Activated CD4-positive, alpha-beta T cell treated with anti-CD3 and anti-CD28 coated beads, Interleukin-2, amount 50 U/mL, for 24 hours (primary cell): ENCODE data around the gene BEND6.

Source experiments
- DNase-seq, 2 donors: peaks; one replicate each; pipeline ENCODE4 v3.0.0-alpha.2; 2020; ENCODE audit warnings: low read depth in 1 of 2, low spot score in 1 of 2

BEND6 gene

GRCh38 chr6:56954403-56955170 lies at the start of gene BEND6:
Gene BEND6, plus strand, starts transcription at chr6:56955107. Its CDS starts 26,704 bp downstream, at chr6:56981811.
- no peak for DNase-seq

- DNase-seq: no peak
Observed at GRCh38 chr6:56905378-56905777, 49.5 kb upstream of the BEND6 start.

- DNase-seq: no peak
Observed at GRCh38 chr6:56906752-56907151, 48.2 kb upstream of the BEND6 start.

GRCh38 chr6:56909115-56909907 lies 45.6 kb upstream of the BEND6 start:
- DNase-seq: no peak

GRCh38 chr6:56911847-56912246 lies 43.1 kb upstream of the BEND6 start:
- DNase-seq: no peak

DNA sequence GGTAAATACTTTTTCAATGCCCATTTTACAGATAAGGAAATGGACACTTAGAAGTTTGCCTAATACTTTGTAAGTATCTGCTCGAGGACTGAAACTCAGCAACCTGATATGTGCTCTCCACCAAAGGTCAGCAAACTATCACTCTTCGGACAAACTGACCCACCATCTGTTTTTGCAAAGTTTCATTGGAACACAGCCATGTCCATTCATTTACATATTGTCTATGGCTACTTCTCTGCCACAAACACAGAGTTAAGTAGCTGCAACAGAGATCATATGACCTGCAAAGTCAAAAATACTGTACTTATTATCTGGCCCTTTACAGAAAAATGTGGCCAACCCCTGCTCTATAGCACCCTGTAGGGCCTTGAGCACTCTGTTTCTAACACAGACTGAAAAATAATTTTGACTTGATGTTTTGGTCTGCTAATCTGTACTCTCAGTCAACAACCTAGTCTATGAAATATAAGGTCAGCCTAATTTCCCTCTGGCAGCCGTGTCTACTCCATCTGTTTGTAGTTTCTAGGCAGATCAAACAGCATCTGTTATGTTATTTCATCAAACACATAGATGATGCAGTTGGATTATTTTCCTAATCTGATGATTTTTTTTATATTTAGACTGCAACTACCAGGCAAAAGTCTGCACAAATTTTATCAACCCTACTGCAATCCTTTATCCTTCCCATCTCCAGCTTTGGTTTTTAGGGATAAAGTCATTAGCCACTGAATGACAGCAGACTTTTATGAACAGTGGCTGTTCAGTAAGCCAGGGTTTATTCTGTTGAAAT lies 41.4 kb upstream of the BEND6 start:
- DNase-seq: no peak

DNA sequence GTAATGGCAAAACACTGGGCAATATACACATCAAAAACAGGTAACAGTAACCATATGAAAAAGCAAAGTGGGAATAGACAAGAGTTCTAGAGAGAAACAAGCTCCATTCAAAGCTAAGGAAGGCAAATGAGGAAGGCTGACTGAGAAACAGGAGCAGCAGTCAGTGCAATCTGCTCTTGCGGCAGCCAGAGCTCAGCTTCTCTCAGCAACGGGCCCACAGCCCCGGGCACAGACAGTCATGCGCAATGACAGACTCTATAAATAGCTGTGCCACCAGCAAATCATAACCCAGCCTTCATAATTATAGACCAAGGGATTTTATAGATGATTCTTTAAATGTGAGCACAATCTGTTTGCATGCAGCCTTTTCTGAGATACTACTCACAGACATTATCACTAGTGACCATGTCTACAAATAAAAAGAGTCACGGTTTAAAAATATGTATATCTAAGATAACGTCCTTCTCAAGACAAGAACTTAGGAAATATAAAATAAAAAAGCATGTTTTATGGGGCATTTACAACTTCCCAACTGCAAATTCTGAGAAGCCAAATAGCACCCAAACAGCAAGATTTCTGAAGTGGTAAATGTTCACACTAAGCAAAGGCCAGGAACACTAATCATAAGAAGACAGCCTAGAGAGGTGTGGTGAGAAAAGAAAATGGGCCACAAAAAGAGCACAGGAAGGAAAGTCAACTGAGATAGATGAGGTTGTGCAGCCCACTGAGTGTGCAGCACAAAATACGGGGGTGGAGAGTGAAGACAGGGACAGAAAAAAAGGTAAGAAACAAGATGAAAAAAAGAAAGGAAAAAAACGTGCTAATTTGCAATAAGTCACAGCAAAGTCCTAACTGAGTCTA lies 39.9 kb upstream of the BEND6 start:
- DNase-seq: no peak

DNA sequence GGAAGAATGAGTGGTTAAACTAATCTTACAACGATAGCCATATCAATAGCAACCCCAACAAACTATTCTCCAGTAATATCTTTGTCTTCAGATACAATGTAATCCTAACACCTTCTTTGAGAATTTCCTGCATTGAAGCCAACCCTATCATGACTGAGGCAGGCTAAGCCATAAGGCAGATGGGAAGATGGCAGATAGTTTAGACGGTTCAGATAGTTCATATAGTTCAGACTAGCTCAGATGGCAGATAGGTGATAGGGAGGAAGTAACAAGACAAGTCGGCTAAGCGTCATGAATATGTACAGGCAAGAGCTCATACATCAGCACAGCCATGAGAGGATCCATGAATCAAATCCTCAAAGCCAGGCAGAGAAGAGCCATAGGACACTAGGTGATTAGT lies 39.1 kb upstream of the BEND6 start:
- no peak for DNase-seq

DNA sequence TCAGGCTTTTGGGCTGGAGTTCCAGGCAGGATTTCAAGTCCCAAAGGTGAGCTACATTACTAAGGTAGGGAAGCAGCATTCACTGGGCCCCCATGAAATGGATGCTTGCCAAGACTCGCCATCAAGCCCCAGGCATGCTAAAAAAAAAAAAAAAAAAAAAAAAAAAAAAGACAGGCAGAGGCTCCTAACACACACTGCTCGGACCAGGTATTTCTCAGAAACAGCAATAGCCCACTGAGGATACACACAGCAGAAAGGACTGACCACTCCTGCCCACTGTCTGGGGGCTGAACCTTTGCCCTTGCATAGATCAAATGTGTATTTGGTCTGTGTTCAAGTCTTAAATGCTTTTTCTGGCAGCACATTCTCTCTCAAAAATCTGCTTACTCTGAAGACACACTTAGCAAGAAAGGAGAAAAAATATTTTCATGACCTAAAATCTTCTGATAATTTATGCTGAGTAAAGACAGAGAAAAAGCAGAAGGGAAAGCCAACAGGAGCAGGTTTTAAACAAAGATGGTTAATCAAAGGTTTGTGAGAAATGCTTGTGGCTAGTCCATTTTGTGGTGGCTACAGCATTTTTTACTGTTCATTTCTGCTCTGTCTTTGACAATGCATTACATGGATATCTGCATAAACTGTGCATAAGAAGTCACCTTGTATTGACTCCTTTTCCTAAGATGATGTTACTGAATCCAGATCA lies 37.9 kb upstream of the BEND6 start:
- no peak for DNase-seq

GRCh38 chr6:56922645-56923044 lies 32.3 kb upstream of the BEND6 start:
- no peak for DNase-seq

- no peak for DNase-seq
Observed at GRCh38 chr6:56923565-56923964, 31.3 kb upstream of the BEND6 start.

DNA sequence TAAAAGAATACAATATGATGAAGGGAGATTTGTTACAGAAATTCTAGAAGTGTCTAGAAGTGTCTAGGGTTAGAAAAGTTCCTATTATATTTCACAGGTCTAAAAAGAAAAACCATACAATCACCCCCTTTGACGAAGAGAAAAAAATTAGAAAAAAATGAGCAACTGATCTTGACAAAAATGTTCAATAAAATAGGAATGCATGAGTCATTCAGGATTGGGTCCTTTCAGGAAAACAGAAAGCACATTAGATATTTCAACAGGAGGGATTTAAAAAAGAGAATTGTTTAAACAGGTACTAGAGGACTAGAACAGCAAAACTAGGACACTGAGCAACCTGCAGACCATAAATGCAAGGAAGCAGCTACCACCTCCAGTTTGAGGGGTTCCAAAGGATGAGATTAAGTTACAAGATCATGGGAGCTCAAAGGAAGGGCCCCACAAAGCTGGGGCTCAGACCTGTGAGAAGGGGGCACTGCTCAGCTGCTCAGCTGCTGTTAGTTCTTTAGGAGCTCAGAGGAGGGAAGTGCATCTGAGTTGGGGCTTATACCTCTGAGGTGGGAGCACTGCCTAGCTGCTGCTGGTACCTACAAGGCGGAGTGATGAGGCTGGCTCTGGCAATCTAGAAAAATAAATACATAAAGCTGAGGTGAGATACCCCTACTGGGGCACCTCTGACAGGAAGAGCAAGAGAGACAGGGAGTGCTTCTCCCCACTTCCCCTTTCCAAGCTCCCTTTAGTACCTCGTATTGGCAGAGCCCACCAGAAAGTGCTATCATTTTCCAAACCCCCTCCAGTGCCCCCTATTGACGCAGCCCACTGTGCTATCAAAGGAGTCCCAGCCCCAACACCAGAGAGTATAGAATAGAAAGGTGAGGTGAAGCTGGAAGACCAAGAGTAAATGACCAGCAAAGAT lies 27.1 kb upstream of the BEND6 start:
- no peak for DNase-seq

GRCh38 chr6:56930846-56931245 lies 24.1 kb upstream of the BEND6 start:
- DNase-seq: no peak

- DNase-seq: no peak
Observed at GRCh38 chr6:56932910-56933477, 21.9 kb upstream of the BEND6 start.

- DNase-seq: no peak
Observed at GRCh38 chr6:56933650-56934049, 21.3 kb upstream of the BEND6 start.

DNA sequence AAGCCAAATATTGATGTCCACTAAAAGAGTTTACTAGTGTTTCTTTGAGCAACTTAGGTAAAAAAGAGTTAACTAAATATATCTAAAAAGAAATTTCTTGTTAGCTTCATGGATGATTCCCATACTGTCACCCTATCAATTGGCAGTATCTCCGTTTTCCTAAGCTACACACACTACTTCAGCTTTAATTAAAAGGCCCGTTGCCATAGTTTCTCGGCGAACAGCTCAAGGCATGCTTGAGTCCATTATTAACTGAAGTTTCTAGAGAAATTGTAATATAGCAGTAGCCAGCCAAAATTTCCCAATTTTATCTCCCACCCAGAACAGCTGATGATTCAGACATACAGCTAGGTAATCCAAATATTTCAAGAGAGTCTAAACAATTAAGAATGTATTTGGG lies 20.0 kb upstream of the BEND6 start:
- no peak for DNase-seq

- no peak for DNase-seq
Observed at GRCh38 chr6:56936466-56936865, 18.4 kb upstream of the BEND6 start.

DNA sequence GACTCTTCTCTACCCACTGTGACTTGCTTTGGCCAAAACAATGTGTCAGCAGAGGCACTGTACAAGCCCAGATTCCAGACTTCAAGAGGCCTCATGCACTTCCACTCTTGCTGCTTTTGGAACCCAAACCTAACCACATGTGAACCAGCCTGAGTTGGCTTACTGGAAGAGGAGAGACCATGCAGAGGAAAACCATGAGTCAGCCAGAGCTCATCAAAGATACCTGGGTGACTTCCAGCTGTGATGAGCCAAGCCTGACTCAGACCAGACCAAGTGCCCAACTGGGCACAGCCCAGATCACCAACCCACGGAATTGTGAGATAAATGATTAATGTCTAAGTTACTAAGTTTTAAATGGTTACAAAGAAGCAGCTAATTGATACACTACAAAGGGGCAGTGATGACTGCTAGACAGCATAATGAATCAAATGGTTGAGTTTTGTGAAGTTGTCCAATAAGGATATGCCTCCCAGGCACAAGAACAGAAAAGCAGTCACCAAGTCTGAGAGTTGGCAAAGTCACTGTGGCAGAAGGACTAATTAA lies 16.2 kb upstream of the BEND6 start:
- peak in 1 of 2 donors; percentile 11 for DNase-seq
